Osteoblast (primary cell): ENCODE data around the gene FMO1. TPM values are rescaled to one million over a fixed set of nuclear protein-coding genes. Genes with fewer than 3 reads are reported as not detected.

ENCODE experiments used
- DNase-seq: peaks from one replicate; pipeline ENCODE4 v3.0.0; 2011; ENCODE audit warnings: low spot score, mixed read lengths; ENCODE audit not compliant: insufficient read length; ENCODE audit errors: missing footprints
- H2AFZ ChIP-seq: 2 replicates; pipeline ENCODE4 v1.6.0; 2011; ENCODE audit warnings: mild to moderate bottlenecking, low read length
- H3K27ac ChIP-seq: 2 replicates; pipeline ENCODE4 v1.5.1; 2011; ENCODE audit warnings: mild to moderate bottlenecking, low read depth, low read length, moderate library complexity
- H3K27me3 ChIP-seq: 2 replicates; pipeline ENCODE4 v1.6.0; 2012; ENCODE audit warnings: mild to moderate bottlenecking, control low read depth, inconsistent platforms, low read length, moderate library complexity; ENCODE audit not compliant: insufficient read depth
- H3K36me3 ChIP-seq: 2 replicates; pipeline ENCODE4 v1.5.1; 2011; ENCODE audit warnings: mild to moderate bottlenecking, low read length, control low read depth, moderate library complexity; ENCODE audit not compliant: insufficient read depth
- H3K4me1 ChIP-seq: 2 replicates; pipeline ENCODE4 v1.5.1; 2011; ENCODE audit warnings: mild to moderate bottlenecking, low read length, control low read depth, moderate library complexity; ENCODE audit not compliant: insufficient read depth
- H3K4me2 ChIP-seq: 2 replicates; pipeline ENCODE4 v1.6.0; 2011; ENCODE audit warnings: mild to moderate bottlenecking, low read length; ENCODE audit not compliant: insufficient read depth
- H3K4me3 ChIP-seq: fragments of 200-600 bp; sonication (generic); 3 replicates; pipeline ENCODE4 v1.5.1; 2012; ENCODE audit warnings: mild to moderate bottlenecking, low read length, inconsistent platforms; ENCODE audit not compliant: insufficient read depth
- H3K79me2 ChIP-seq: 2 replicates; pipeline ENCODE4 v1.6.0; 2012; ENCODE audit warnings: mild to moderate bottlenecking, low read length, control low read depth, inconsistent platforms; ENCODE audit not compliant: insufficient read depth
- H3K9me3 ChIP-seq: 2 replicates; pipeline ENCODE4 v1.5.1; 2011; ENCODE audit warnings: low read depth, low read length, control low read depth
- H4K20me1 ChIP-seq: 2 replicates; pipeline ENCODE4 v1.6.0; 2012; ENCODE audit warnings: mild to moderate bottlenecking, low read length, control low read depth; ENCODE audit not compliant: insufficient read depth
- CTCF ChIP-seq: IDR thresholded peaks from 2 replicates; pipeline ENCODE4 v1.5.1; 2011; ENCODE audit warnings: mild to moderate bottlenecking, low read depth, low read length, moderate library complexity; ENCODE audit errors: extremely low read depth
- total RNA-seq: library from RNA; depleted of rRNA; stranded (reverse); fragments of >200 nt; gene quantifications from 2 replicates; pipeline ENCODE4 v1.2.3, GENCODE V29; 2012

FMO1 gene
- total RNA-seq, 1 donor, result not detected

- Histone ChIP-seq H3K79me2 (no peaks in the 10 kb centered on the region), H3K4me1 (no peaks in the 10 kb centered on the region), H3K27ac (no peak overlapping the region), H3K4me3 (no peak overlapping the region), H3K4me2 (no peak overlapping the region), H3K9me3 (peaks cover 2% of the 10 kb centered on the region), H3K27me3 (peaks cover 4% of the 10 kb centered on the region), H4K20me1 (no peaks in the 10 kb centered on the region), H2AFZ (no peak overlapping the region), H3K36me3 (no peaks in the 10 kb centered on the region)
- no peak for DNase-seq
- TF ChIP-seq CTCF, result no peak
These were observed 48.6 kb downstream of the FMO1 start for GRCh38 chr1:171296897-171297296.

DNA sequence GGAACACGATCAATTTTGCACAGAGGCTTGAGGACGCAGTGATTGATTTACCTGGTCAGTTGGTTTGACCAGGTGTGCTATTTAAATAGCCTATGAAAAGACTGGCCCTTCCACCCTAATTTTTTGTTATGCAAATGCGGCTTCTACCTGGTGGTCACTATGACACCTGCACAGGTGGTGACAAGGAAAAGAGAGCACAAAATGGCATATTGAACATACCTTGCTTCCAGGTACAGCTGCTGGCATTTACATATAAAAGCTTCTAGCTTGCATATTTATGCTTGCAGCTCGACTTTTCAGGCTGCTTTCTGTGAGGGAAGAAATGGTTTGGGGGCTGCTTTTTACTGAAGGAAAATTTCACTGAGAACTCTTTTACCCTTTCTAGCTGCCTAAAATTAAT, 50.4 kb downstream of the FMO1 start:
- no peaks in the 10 kb centered on the region for H4K20me1 ChIP-seq
- DNase-seq, result no peak
- H3K4me3 ChIP-seq, result no peak overlapping the region

GRCh38 chr1:171299342-171299741, 51.0 kb downstream of the FMO1 start:
- Histone ChIP-seq H3K4me1 (no peaks in the 10 kb centered on the region), H3K9me3 (peaks cover 2% of the 10 kb centered on the region), H3K27me3 (no peaks in the 10 kb centered on the region), H3K4me3 (no peak overlapping the region), H3K27ac (no peak overlapping the region), H3K4me2 (no peak overlapping the region), H2AFZ (no peak overlapping the region), H4K20me1 (no peaks in the 10 kb centered on the region), H3K79me2 (no peaks in the 10 kb centered on the region), H3K36me3 (no peaks in the 10 kb centered on the region)
- TF ChIP-seq CTCF, result no peak
- no peak for DNase-seq

More for the DNA sequence above, 50.4 kb downstream of the FMO1 start:
- H3K27me3 ChIP-seq, result peaks cover 4% of the 10 kb centered on the region
- H3K4me2 ChIP-seq, result no peak overlapping the region
- H3K79me2 ChIP-seq, result no peaks in the 10 kb centered on the region
- H3K36me3 ChIP-seq, result no peaks in the 10 kb centered on the region
- no peak overlapping the region for H2AFZ ChIP-seq
- peaks cover 2% of the 10 kb centered on the region for H3K9me3 ChIP-seq
- H3K27ac ChIP-seq, result no peak overlapping the region
- no peaks in the 10 kb centered on the region for H3K4me1 ChIP-seq
- TF ChIP-seq CTCF, result no peak

GRCh38 chr1:171300401-171300800, 52.1 kb downstream of the FMO1 start:
- DNase-seq, result no peak
- Histone ChIP-seq H2AFZ (no peak overlapping the region), H3K4me3 (no peak overlapping the region), H3K27me3 (no peaks in the 10 kb centered on the region), H3K4me2 (no peak overlapping the region), H3K4me1 (no peaks in the 10 kb centered on the region), H3K27ac (no peak overlapping the region), H3K79me2 (no peaks in the 10 kb centered on the region), H3K36me3 (no peaks in the 10 kb centered on the region), H3K9me3 (peaks cover 2% of the 10 kb centered on the region), H4K20me1 (no peaks in the 10 kb centered on the region)
- no peak for TF ChIP-seq CTCF
